ENCODE measurements around the gene RELL2.

- no peak for TF ChIP-seq CTCF (IDR thresholded peaks at IDR 0.05; ENCODE audit: insufficient read depth, low read depth, low read length)
- TF ChIP-seq EZH2 (IDR thresholded peaks at IDR 0.05; ENCODE audit: insufficient read depth, low read length), result no peak
These were observed 20.6 kb upstream of the RELL2 start for GRCh38 chr5:141615991-141616720.
